IPS-11a (cell line): Measurements from ENCODE around the gene GIPC3.

Source experiments
- H3K4me3 ChIP-seq: one replicate; pipeline ENCODE4 v1.5.1; 2013; ENCODE audit warnings: low read depth, low read length, control low read depth

The GIPC3 gene

DNA sequence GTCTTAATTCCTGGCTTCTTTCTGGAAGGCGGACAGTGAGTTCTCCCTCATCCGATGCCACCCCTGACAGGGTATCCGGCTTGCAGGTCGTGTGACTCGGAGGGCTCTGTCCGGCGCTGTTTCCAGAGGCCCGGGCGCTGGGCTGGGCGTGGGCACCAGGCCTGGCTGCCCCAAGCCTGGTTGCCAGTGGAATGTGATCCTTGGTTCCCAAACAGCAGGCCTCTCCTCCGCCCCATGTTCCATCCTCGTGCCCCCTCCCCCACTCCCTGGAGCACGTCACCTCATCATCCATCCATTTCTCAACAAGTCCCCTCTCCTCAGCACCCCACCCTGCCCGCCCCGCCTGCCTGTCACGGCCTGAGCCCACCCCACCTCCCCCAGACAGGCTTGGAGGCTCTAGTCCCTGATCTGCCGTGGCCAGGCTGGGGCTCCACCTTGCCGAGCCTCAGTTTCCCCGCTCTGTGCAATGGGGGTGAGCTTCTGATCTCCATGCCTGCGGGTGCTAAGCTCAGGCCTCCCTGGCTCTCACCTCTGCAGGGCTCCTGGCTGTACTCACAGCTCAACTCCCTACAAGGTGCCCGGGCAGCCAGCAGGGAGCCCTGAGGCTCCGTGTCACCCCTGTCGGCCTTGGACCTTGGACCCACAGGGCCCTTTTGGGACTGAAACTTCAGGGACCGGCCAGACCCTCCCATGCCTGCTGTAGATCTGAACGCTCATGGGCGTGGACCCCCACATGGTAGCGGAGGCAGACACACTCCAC is 19.1 kb downstream of the GIPC3 start:
- H3K4me3 ChIP-seq: no peak overlapping the region

DNA sequence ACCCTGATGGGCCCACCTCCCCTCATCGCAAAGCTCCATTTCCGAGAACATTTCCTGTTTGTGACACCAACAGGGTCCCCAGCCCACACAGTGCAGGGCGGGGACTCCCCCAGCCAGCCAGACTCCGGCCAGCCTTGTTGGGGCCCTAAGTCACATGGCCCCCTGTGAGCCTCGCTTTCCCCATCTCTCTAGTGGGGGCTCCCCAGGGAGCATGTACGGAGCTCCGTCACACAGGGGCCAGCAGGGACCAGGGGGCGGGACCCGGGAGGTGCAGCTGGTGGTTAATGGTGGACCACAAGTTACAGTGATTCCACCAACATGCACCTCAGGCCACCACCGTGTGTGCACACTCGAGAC is 19.7 kb downstream of the GIPC3 start:
- H3K4me3 ChIP-seq: no peak overlapping the region

DNA sequence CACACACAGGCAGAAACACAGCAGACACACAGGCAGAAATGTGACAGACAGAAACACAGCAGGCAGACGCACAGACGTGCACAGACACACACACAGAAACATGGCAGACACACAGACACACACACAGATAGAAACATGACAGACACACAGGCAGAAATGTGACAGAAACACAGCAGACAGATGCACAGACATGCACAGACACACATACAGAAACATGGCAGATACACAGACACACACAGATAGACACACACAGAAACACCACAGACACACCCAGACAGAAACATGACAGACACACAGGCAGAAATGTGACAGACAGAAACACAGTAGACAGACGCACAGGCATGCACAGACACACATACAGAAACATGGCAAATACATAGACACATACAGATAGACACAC is 20.1 kb downstream of the GIPC3 start:
- no peak overlapping the region for H3K4me3 ChIP-seq

DNA sequence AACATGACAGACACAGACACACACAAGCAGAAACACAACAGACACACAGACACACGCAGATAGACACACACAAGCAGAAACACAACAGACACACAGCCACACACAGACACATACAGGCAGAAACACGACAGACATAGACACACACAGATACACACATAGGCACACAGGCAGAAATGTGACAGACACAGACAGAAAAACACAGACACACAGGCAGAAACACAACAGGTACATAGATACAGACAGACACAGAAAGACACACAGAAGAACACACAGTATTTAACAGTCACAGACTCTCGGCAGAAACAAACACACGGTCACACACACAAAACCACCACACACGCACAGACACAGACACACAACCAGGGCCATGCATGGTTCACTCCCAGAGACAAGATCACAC is 20.5 kb downstream of the GIPC3 start:
- no peak overlapping the region for H3K4me3 ChIP-seq

DNA sequence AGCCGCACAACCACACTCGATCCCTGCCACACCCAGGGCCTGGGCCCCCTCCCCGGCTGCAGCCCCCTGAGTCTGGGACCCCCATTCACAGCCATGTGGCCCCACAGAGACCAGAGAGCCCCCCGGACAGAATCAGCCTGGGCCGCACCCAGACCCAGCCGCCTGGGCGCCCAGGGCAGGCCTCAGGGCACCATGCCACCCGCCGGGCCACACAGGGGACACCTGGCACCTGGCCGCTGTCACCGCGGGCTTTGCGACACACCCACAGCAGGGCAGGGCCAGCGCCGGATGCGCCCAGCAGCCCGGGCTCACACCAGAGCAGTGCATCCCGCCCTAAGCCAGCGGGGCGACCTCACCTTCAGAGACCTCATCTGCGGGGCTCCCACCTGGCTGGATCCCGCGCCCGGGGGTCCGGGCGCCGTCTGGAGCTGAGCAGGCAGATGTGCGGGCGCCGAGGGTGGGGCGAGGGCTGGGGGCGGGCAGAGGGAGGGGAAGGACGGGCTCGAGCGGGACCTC is 21.0 kb downstream of the GIPC3 start:
- H3K4me3 ChIP-seq: peak overlapping the region; percentile 35

DNA sequence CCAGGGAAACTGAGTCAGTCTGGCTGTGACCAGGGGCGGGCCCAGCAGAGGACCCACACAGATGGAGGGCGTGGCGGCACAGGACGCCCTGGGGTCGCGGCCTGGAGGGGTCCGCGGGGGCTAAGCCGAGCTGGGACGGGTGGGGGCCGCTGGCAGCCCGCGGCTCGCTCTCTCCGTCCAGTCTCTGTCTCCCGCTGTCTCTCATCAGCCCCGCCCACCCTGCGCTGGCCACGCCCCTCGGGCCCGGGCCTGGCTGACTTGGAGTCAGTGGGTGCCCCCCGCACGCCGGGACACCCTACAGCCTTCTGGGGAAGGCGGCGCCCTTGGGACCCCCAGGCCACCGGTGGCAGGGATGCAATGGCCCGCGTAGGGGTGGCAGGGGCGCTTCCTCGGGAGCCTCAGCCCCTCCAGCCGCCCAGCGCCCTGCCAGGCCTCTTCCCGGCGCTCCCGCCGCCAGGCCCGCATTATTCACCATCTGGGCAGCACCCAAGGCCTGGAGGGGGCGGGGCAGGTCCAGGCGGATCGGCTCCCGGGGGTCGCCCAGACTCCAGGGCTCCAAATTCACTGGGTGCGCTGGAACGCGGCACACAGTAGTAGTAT is 21.5 kb downstream of the GIPC3 start, which contains the start of gene TBXA2R:
Gene TBXA2R (minus strand): TSS at position 186 of the 600 bp plus-strand sequence. CDS start 6,241 bp downstream, outside the sequence.
- H3K4me3 ChIP-seq: peak within 1 kb of the TSS; percentile 37

DNA sequence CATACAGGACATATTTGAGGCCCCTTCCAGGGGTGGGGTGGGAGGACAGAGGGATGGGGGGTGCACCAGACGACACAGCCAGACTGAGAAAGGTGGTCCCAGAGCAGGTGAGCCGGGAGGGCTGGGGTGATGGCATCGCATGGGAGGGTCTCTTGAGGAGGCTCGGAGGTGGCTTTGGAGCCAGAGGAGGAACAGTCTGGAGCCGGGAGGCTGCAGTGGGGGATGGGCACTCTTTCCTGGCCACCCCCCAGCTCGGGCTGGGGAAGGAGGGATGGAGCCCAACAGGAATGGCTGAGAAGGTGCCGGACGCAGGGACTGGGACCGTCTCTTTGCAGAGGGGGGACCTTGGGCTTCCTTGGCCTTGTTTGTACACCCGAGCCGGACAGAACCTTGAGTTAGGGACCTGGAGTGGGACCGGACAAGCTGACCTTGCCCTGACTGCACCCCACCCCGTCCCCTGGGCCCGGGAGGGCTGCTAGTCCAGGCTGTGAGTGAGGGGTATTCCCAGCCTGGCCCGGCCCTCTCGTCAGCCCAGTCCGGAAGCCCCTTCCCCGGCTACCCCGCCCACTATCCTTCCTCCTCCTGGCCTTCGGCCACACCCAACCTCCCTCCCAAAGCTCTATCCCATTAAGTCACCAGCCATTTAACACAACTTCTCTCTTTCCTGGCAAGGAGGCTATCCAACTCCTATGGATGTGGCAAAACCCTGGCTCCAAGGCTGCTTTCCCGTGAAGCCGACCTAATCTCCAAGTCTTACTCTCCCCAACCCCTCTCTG is 22.2 kb downstream of the GIPC3 start:
- peak overlapping the region; percentile 37 for H3K4me3 ChIP-seq

DNA sequence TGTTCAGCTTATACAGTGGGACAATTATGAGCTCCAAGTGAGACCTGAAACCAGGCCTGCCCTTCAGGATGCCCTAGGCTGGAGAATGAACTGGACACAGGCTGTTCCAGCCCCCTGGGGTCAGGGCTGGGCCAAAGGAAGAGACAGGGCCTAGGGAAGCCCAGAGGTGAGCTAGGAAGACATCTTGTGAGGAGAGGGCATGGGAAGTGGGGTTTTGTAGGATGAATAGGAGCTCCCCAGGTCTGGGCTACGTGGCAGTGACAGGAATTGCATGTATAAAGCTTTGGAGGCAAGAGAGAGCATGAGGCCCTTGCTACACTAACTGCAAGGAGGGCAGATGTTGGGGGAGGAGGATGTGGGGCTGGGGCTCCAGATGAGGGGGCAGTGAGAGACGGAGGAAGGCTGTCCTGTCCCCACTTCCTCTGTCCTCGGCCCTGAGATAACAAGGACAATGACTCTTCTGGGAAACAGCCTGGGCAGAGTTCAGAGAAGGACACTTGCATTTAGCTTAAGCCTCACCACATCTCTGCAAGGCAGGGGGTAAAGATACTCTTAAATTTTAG is 22.9 kb downstream of the GIPC3 start:
- no peak overlapping the region for H3K4me3 ChIP-seq

DNA sequence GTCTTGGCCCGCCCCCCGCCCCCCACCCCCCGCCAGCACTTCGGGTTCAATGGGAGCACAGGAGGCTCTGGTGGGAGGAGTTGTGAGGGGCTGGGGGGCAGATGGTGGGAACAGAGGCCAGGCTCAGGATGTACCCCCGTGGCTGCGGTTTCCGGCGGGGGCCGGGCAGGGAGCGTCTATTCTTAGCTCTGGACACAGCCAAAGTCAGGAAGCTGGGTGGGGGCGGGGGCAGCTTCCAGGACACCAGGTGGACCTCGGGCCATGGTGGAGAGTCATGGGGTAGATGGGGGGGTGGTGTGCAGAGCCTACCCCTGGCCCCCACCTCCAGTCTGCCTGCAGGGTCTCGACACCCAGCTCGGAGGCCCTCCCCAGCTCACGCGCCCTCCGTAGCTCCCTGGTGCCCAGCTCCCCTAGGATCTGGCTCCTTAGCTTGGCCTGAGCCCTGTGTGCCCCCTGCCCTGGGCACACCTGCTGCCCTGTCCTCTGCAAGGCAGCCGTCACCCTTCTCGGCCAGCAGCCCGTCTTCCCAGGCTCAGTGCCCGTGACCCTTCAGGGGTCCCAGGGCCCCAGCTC is 23.6 kb downstream of the GIPC3 start:
- no peak overlapping the region for H3K4me3 ChIP-seq

DNA sequence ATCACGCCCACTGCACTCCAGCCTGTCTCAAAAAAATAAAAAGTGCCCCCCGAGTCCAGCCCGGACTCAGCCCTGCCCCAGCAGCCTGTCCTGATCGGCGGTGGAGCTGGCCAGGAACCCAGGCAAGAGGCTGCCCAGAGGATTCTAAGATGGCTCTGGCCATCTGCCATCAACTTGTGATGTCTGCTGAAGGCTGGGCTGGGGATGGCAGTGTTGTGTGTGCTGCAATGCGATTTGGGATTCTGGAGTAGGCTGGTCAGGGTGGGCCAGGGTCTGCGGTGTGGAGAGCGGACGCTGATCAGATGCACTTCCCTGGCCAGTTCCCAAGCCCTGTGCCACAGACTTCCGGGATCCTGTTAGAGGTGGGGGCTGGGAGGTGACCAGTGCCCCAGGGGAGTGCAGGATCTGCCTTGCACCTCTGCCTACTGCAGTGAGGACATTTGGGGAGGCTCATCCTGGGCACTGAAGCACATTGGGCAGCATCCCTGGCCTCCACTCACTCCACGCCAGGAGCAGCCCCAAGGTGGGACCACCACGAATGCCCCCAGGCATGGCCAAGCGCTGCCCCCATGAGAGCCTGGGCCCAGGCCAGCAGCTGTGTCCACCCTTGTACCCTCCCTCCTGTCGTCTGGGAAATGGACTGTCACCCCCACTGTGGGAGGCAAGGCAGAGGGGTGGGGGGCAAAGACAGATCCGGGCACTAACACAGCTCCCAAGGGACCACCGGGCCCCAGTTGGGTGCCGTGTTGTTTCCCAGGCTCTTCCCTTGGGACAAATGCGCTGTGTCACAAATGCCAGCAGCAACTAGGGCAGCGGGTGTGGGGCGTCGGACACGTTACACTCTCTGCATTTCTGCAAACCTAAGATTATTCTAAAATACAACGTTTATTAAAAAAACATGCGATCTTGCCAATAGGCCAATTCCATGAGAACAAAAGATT is 24.8 kb downstream of the GIPC3 start:
- H3K4me3 ChIP-seq: no peak overlapping the region

DNA sequence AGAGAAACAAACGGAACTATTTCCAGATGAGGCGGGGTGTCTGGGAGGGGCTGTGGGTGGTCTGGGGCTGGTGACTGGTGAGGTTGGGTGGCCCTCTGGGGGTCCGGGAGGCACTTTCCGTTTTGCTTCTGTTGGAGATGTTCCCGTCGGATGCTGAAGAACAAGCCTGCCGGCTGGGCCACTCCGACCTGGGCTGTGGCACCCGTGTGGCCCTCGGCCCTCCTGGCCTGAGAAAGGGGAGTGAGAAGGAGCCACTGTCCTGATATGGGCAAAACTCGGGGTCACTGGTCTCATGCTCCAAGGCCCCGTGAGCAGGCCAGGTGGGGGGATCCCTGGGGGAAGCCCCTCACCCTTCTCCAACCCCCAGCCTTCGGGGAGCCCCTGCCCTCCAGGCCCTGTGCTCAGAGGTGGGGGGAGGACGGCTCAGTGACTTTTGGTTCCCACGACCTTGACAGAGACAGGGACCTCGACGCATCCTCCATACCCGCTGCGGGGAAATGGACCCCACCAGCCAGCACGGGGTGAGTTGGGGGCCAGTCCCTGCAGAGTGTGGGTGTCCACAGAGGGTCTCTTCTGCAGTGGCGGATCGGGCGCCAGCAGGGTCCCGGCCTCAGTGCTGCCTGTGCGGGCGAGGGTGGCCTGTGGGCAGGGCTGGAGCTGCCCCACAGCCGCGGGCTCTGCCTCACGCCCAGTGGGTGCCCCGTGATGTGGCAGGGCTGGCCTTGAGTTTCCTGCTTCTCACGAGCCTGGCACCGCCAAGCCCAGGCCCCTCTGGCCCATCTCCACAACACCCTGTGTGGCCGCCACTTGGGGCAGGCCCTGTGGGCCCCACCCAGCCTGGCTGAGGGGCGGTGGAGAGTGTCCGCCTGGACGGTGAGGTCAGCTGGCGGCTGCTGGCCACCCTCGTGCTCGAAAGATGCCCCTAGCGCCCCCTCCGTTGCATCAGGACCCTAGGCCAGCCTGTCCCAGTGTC is 25.8 kb downstream of the GIPC3 start:
- no peak overlapping the region for H3K4me3 ChIP-seq

DNA sequence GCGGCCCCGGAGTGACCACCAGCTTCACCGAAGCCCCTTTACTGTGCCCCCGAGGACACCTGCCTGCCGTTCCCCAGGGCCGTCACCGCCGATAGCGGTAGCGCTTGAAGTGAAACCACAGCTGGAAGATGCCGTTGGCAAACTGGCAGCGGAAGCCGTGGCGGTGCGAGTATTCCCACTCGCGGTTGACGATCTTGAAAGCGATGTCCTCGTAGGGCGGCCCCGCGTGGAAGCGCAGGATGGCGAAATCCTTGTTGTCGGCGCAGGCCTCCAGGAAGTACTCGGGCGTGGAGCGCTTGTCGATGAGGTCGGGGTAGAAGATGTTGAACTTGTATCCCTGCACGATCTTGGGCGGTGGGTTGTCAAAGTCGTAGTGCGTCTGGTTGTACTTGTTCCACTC is 26.6 kb downstream of the GIPC3 start:
- H3K4me3 ChIP-seq: no peak overlapping the region

DNA sequence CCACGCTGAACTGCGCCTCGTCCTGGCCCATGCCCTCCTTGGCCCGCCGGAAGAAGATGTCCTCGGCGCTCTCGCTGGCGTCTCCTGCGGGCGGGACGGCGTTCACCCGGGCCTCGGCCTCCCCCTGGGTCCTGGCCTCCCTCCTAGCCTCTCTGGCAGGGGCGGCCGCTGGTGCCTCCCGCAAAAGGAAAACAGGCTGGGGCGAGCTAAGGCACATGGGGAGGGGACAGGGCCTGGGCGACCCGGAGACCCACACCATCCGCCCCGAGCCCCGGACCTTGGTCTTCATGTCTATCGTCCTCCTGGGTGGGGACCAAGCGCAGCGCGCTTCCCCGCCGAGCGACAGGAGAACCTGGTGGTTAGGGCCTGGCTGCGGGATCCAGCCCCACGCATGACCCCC is 27.1 kb downstream of the GIPC3 start:
- H3K4me3 ChIP-seq: no peak overlapping the region

DNA sequence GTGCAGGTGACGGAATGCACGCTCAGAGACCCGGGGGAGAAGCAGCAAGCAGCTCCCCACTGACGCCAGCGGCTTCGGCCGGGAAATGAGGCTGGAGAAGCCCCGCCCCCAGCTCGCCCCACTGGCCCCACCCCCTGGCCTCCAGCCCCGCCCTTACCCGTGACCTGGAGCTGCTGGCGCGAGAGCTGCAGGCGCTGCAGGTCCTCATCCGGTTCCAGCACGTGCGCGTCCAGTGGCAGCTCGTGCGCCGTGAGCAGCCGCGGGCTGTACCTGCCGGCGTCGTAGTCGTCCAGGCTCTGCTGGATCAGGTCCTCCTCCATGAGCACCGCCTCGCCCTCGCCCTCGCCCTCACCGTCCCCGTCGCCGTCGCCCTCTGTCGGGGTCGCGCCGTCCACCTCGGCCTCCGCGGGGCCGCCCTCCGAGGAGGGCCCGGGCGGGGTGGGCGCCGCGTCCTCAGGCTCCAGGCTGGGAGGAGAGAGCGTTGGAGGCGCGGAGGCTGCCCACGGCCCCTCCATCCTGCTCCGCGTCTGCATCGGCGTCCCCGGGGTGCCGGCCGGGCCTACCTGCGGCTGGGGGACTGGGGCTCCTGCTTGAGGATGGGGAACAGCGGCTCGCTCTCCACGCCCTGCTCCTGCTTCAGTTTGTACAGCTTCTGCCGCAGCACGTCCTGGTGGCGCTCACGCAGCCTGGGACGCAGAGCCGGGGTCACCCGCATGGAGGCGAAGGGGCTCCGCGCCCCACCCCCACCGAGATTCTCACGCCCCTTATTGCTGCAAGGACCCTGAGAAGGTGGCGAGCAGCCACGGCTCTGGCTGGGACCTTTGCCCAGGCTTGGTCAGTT is 27.8 kb downstream of the GIPC3 start:
- H3K4me3 ChIP-seq: no peak overlapping the region

DNA sequence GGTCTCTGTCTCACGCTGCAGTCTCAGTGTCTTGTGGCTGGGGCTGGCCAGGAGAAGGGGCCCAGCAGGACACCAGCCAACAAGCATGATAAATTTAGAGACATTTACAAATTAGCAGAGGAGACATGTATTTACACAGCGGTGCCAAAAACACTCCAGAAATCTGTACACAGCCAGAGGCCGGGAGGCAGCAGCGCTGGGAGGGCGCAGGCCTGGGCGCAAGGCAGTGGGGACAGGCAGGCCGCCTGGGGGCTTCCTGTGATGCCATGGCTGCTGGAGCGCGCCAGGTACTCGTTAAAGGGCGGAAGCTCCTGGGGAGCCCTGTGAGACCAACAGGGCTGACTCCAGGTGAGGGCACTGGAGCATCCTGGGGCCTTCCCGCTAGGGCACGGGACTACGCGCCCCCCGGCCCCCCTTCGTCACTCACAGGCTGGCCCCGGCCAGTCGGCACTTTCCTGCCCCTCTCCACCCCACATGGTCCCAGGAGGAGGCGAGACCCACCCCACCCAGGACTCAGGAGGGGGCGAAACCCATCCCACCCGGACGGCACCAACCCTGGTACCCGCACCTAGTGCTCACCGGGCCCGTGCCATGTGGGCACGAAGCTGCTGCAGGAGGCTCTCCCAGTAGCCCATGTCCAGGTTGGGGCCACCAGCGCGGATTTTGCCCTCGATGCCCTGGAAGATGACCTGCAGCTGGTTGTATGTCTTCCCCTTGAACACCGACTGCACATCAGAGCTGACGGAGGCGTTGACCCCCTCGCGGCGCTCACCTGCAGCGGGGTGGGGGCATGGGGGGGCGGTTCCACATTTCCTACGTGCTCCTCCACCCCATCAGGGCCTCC is 28.8 kb downstream of the GIPC3 start:
- H3K4me3 ChIP-seq: no peak overlapping the region

DNA sequence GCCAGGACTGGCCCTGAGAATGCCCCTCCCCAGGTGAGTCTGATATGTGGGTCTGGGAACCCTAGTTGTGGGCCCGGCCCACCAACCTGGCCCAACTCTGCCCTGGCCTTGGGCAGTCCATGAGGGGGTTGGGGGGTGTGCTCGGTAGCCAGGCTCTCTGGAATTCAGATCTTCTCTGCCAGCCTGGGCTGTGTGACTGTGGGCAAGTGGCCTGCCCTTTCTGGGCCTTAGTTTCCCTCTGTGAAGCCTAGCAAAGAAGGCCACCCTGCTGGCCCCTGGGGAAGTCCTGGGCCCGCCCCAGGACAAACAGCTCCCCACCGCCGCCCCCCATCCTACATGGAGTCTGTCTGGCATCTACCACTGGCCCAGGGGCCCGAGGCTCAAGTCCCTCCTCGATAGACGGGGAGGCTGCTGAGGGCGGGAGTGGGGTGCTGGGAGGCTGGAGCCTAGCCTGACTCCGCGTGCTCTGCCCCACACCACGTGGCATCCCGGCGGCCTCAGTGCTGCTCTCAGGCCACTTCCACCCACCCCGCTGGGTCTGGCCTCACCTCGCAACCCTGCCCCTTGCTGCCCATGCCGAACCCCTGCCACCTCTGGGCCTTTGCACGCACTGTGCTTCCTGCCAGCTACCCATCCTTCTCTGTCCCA is 29.7 kb downstream of the GIPC3 start:
- no peak overlapping the region for H3K4me3 ChIP-seq
